Hepatocyte (in vitro differentiated cells): ENCODE results near the gene DLG2. TPM values are rescaled to one million over a fixed set of nuclear protein-coding genes. Genes with fewer than 3 reads are reported as not detected.
"Not testable (repeated sequence)": the region's sequence is repeated elsewhere in the genome, so short reads cannot be mapped to it uniquely, and the experiment has no call there.

Experiments
- DNase-seq: peaks from one replicate; pipeline ENCODE4 v3.0.0-alpha.2; 2016; ENCODE audit warnings: low spot score
- H2AFZ ChIP-seq: fragments of 200-600 bp; sonication (generic); 2 replicates; pipeline ENCODE4 v1.6.0; 2016; ENCODE audit warnings: antibody characterized with exemption, mild to moderate bottlenecking
- H3K27ac ChIP-seq: fragments of 200-600 bp; sonication (generic); 2 replicates; pipeline ENCODE4 v1.5.1; 2016; ENCODE audit warnings: mild to moderate bottlenecking
- H3K27me3 ChIP-seq: fragments of 200-600 bp; sonication (generic); 2 replicates; pipeline ENCODE4 v1.6.1; 2016
- H3K36me3 ChIP-seq: fragments of 200-600 bp; sonication (generic); replicated peaks from 2 replicates; pipeline ENCODE4 v1.5.1; 2016; ENCODE audit warnings: low read depth; ENCODE audit not compliant: insufficient read depth
- H3K4me1 ChIP-seq: fragments of 200-600 bp; sonication (generic); 2 replicates; pipeline ENCODE4 v1.5.1; 2016; ENCODE audit warnings: mild to moderate bottlenecking, moderate library complexity; ENCODE audit not compliant: insufficient read depth
- H3K4me2 ChIP-seq: fragments of 200-600 bp; sonication (generic); 2 replicates; pipeline ENCODE4 v1.6.0; 2016
- H3K4me3 ChIP-seq: fragments of 200-600 bp; sonication (generic); 2 replicates; pipeline ENCODE4 v1.5.1; 2016; ENCODE audit warnings: mild to moderate bottlenecking
- H3K79me2 ChIP-seq: fragments of 200-600 bp; sonication (generic); 2 replicates; pipeline ENCODE4 v1.6.0; 2017; ENCODE audit warnings: mild to moderate bottlenecking
- H3K9me2 ChIP-seq: fragments of 200-600 bp; sonication (generic); replicated peaks from 2 replicates; pipeline ENCODE4 v1.6.0; 2017; ENCODE audit warnings: mild to moderate bottlenecking; ENCODE audit not compliant: insufficient read depth
- H3K9me3 ChIP-seq: fragments of 200-600 bp; sonication (generic); 2 replicates; pipeline ENCODE4 v1.5.1; 2016; ENCODE audit warnings: low read depth, mild to moderate bottlenecking
- H4K20me1 ChIP-seq: fragments of 200-600 bp; sonication (generic); 2 replicates; pipeline ENCODE4 v1.6.0; 2016; ENCODE audit warnings: mild to moderate bottlenecking; ENCODE audit not compliant: insufficient read depth, poor library complexity, severe bottlenecking
- EZH2 ChIP-seq: fragments of 200-600 bp; sonication (generic); IDR thresholded peaks from 2 replicates; pipeline ENCODE4 v1.6.1; 2016; ENCODE audit warnings: antibody characterized with exemption, mild to moderate bottlenecking, borderline replicate concordance
- EZH2phosphoT487 ChIP-seq: fragments of 200-600 bp; sonication (generic); IDR thresholded peaks from one replicate; pipeline ENCODE4 v1.6.1; 2018; ENCODE audit warnings: antibody characterized with exemption, mild to moderate bottlenecking, low read depth, moderate library complexity; ENCODE audit not compliant: unreplicated experiment, severe bottlenecking
- WGBS: methylation state at CpG from one replicate; pipeline ENCODE4 v1.1.6; 2016; ENCODE audit warnings: low lambda C conversion rate; ENCODE audit errors: missing lambda C conversion rate; 5-methylcytosine and 5-hydroxymethylcytosine counted together
- polyA plus RNA-seq: library from polyadenylated mRNA; unstranded; fragments of >200 nt; fragmentation: Nextera tagmentation; extraction: Ambion mirVana; gene quantifications from 2 replicates; pipeline ENCODE4 v1.2.1, GENCODE V29; 2016
- total RNA-seq: library from RNA; depleted of rRNA; stranded (reverse); fragments of >200 nt; gene quantifications from 2 replicates; pipeline ENCODE4 v1.2.3, GENCODE V29; 2014
- TF ChIP-seq, protein P1 (sequence below): fragments of 200-600 bp; sonication (generic); IDR thresholded peaks from 2 replicates; pipeline ENCODE4 v1.5.1; 2016; ENCODE audit warnings: antibody characterized with exemption, mild to moderate bottlenecking; ENCODE audit not compliant: poor library complexity

The DLG2 gene
- total and polyA plus RNA-seq, 2 experiments from 2014 or later, result 2.6 to 6.8 TPM

DNA sequence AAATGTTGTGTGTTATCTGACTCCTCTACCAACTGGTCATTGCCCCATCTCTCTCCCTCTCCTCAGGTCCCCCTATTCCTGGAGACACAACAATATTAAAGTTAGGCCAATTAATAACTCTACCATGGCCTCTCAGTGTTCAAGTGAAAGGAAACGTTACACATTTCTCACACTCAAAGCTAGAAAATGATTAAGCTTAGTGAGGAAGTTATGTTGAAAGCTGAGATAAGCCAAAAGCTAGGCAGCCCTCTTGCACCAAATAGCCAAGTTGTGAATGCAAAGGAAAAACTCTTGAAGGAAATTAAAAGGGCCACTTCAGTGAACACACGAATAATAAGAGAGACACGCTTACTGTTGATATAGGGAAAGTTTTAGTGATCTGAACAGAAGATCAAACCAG is 6.9 kb downstream of the DLG2 start:
- Histone ChIP-seq H3K4me1 (no peaks in the 10 kb centered on the region), H3K4me3 (no peak overlapping the region), H2AFZ (no peak overlapping the region), H3K79me2 (no peaks in the 10 kb centered on the region), H3K9me3 (no peaks in the 10 kb centered on the region), H4K20me1 (no peaks in the 10 kb centered on the region), H3K9me2 (no peaks in the 10 kb centered on the region), H3K27ac (no peak overlapping the region), H3K36me3 (no peaks in the 10 kb centered on the region), H3K27me3 (no peaks in the 10 kb centered on the region), H3K4me2 (no peak overlapping the region)
- WGBS, result 91% methylated on average over 3 of the region's 3 CpGs
- no peak for TF ChIP-seq EZH2
- TF ChIP-seq, protein P1, sequence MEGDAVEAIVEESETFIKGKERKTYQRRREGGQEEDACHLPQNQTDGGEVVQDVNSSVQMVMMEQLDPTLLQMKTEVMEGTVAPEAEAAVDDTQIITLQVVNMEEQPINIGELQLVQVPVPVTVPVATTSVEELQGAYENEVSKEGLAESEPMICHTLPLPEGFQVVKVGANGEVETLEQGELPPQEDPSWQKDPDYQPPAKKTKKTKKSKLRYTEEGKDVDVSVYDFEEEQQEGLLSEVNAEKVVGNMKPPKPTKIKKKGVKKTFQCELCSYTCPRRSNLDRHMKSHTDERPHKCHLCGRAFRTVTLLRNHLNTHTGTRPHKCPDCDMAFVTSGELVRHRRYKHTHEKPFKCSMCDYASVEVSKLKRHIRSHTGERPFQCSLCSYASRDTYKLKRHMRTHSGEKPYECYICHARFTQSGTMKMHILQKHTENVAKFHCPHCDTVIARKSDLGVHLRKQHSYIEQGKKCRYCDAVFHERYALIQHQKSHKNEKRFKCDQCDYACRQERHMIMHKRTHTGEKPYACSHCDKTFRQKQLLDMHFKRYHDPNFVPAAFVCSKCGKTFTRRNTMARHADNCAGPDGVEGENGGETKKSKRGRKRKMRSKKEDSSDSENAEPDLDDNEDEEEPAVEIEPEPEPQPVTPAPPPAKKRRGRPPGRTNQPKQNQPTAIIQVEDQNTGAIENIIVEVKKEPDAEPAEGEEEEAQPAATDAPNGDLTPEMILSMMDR, result no peak
- TF ChIP-seq EZH2phosphoT487, result no peak
- DNase-seq, result no peak

DNA sequence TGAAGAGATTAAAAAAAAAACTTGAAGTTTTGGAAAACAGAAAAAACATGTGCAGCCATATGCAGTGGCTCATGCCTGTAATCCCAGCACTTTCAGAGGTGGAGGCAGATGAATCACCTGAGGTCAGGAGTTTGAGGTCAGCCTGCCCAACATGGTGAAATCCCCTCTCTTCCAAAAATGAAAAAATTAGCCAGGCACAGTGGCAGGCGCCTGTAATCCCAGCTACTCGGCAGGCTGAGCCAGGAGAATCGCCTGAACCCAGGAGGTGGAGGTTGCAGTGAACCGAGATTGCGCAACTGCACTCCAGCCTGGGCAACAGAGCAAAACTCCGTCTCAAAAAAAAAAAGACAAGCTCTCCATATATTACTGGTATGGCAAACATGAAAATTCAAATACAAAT is 7.6 kb downstream of the DLG2 start:
- Histone ChIP-seq H3K79me2 (no peaks in the 10 kb centered on the region), H4K20me1 (no peaks in the 10 kb centered on the region), H3K4me3 (no peak overlapping the region), H3K9me2 (no peaks in the 10 kb centered on the region), H3K9me3 (no peaks in the 10 kb centered on the region), H3K27ac (no peak overlapping the region), H3K36me3 (no peaks in the 10 kb centered on the region), H3K4me2 (no peak overlapping the region), H2AFZ (no peak overlapping the region), H3K4me1 (no peaks in the 10 kb centered on the region), H3K27me3 (no peaks in the 10 kb centered on the region)
- WGBS, result 85% methylated on average over 6 of the region's 6 CpGs
- DNase-seq, result no peak
- TF ChIP-seq EZH2phosphoT487 (no peak), EZH2 (no peak)
- TF ChIP-seq, protein P1, result no peak

DNA sequence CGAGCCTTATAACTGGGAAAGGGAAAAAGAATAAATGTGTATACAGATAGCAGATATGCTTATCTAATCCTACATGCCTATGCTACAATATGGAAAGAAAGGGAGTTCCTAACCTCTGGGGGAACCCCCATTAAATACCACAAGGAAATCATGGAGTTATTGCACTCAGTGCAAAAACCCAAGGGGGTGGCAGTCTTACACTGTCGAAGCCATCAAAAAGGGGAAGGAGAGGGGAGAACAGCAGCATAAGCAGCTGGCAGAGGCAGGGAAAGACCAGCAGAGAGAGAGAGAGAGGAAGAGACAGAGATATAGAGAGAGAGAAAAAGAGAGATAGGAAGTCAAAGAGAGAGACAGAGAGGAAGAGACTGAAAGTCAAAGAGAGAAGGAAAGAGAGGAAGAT is 15.5 kb downstream of the DLG2 start:
- not testable (repeated sequence) for DNase-seq, H3K4me3 ChIP-seq, H2AFZ ChIP-seq, H3K27me3 ChIP-seq, H3K4me1 ChIP-seq, H3K27ac ChIP-seq, H3K4me2 ChIP-seq, H3K79me2 ChIP-seq, H3K9me3 ChIP-seq, H4K20me1 ChIP-seq, H3K9me2 ChIP-seq, H3K36me3 ChIP-seq
- WGBS, result 86% methylated on average over 2 of the region's 2 CpGs

DNA sequence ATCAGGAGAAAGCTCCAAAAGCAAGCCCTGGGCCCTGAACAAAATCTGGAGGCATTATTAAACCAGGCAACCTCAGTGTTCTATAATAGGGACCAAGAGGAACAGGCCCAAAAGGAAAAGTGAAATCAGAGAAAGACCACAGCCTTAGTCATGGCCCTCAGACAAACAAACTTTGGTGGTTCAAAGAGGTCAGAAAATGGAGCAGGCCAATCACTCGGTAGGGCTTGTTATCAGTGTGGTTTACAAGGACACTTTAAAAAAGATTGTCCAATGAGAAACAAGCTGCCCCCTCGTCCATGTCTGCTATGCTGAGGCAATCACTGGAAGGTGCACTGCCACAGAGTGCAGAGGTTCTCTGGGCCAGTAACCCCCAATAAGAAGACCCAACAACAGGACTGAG is 17.9 kb downstream of the DLG2 start:
- H3K27ac ChIP-seq, H3K9me3 ChIP-seq, H3K79me2 ChIP-seq, H3K4me1 ChIP-seq, H2AFZ ChIP-seq, H3K4me2 ChIP-seq, H3K9me2 ChIP-seq, H4K20me1 ChIP-seq, DNase-seq, H3K36me3 ChIP-seq, H3K4me3 ChIP-seq, H3K27me3 ChIP-seq: not testable (repeated sequence)
- WGBS, result 60% methylated on average over 2 of the region's 2 CpGs

DNA sequence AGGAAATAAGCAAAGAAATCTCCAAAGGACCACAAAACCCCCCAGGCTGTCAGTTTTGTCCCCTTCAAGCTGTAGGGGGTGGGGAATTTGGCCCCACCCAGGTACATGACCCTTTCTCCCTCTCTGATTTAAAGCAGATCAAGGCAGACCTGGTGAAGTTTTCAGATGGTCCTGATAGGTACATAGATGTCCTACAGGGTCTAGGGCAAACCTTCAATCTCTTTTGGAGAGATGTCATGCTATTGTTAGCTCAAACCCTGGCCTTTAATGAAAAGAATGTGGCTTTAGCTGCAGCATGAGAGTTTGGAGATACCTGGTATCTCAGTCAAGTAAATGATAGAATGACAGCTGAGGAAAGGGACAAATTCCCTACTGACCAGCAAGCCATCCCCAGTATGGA is 18.5 kb downstream of the DLG2 start:
- H4K20me1 ChIP-seq, H3K36me3 ChIP-seq, H3K27ac ChIP-seq, H3K4me1 ChIP-seq, H3K4me3 ChIP-seq, H3K79me2 ChIP-seq, H3K27me3 ChIP-seq, H3K4me2 ChIP-seq, H2AFZ ChIP-seq, DNase-seq, H3K9me3 ChIP-seq, H3K9me2 ChIP-seq: not testable (repeated sequence)

DNA sequence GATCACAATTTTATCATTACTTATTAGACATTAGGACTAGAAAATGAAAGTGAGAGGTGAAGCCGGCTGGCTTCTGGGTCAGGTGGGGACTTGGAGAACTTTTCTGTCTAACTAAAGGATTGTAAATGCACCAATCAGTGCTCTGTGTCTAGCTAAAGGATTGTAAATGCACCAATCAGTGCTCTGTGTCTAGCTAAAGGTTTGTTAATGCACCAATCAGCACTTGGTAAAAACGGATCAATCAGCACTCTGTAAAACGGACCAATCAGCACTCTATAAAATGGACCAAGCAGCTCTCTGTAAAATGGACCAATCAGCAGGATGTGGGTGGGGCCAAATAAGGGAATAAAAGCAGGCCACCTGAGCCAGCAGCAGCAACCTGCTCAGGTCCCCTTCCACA is 20.9 kb downstream of the DLG2 start:
- not testable (repeated sequence) for H3K9me2 ChIP-seq, H3K4me3 ChIP-seq, H3K27me3 ChIP-seq, H3K9me3 ChIP-seq, H3K4me2 ChIP-seq, H3K27ac ChIP-seq, H3K36me3 ChIP-seq, H2AFZ ChIP-seq, DNase-seq, H3K4me1 ChIP-seq, H4K20me1 ChIP-seq, H3K79me2 ChIP-seq
- 96% methylated on average over 3 of the region's 3 CpGs for WGBS
